NCI-H510A (cell line): ENCODE results near the gene GTPBP1.

ENCODE experiments used
- DNase-seq: peaks from one replicate; lab custom pipeline; 2025; lab: John Stamatoyannopoulos, UW

Gene GTPBP1

GRCh38 chr22:38705235-38706100, at the start of gene GTPBP1:
Gene GTPBP1 (plus strand): TSS chr22:38705944. CDS start chr22:38705956, 12 bp downstream.
- peak; percentile 99 for DNase-seq

GRCh38 chr22:38656256-38657044, 49.3 kb upstream of the GTPBP1 start, which contains the start of the genes CBY1 and FAM227A:
Gene CBY1 (plus strand): TSS chr22:38656638. CDS start chr22:38668055, 11,417 bp downstream.
Gene FAM227A (minus strand): TSS chr22:38656392. CDS start chr22:38650168, 6,224 bp downstream.
- DNase-seq = peak; percentile 79

GRCh38 chr22:38657045-38657909, 48.5 kb upstream of the GTPBP1 start:
- no peak for DNase-seq

DNA sequence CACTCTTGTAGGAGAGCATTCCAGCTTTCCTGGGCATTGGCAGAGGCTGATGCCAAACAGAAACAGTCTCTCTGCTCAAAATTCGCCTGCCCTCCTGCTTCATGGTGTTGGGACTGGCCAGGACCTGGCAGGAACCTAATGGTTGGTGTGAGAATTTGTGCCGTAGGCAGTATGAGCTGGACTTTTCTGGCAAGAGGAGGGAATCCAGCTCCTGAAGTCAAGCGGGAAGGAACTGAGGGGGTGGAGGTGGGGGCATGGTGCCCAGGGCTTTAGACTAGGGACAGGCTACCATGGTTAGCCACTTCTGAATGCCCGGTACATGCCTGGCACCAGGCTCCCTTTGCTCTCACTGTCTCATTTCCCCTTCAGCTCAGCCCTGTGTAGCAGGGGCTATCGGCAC, 30.9 kb upstream of the GTPBP1 start:
- DNase-seq = no peak

DNA sequence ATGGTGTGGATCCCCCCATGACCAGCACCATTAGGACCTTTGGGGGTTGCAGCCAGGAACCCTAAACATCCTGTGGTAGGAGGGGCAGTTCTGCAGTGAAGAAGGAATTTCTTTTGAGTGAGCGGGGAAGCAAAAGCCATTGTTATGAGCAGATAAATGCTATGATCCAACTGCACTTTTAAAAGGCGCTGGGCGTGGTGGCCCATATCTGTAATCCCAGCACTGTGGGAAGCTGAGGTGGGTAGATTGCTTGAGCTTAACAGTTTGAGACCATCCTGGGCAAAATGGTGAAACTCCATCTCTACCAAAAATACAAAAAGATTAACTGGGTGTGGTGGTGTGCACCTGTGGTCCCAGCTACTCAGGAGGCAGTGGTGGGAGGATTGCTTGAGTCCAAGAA, 29.9 kb upstream of the GTPBP1 start:
- DNase-seq = no peak

DNA sequence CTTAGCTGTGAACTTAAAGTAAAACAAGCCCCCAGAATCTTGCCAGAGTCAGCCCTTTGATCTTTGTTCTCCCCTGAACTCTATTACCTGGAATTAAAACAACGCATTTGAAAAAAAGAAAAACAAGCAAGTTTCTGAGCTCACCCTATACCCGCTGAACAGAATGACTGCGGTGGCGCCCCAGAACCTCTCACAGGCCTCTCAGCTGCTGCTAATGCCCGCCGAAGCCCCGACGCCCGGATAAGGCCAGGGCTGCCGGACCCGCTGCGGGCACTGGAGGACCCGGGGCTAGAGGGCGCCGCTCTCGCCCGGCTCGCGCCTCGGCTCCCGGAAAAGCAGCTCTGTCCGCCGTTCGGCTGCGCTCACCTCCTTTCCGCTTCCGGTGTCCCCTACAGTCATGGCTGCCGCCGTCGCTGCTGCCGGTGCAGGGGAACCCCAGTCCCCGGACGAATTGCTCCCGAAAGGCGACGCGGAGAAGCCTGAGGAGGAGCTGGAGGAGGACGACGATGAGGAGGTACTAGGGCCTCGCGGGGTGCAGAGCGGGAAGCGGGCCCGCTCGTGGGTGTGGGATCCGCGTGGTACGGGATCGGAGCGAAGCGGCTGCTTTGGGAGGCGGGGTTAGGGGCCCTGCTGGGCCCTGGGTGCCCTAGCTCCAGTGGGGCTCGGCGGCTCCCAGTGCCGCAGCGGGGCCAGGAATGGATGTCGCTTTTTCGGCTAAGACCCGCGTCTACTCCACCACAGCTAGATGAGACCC, 24.0 kb upstream of the GTPBP1 start, which contains the start of gene TOMM22:
TOMM22 (plus strand) TSS at position 376 of the 754 bp plus-strand sequence; CDS start at position 398, 22 bp downstream.
- DNase-seq = peak; percentile 70

DNA sequence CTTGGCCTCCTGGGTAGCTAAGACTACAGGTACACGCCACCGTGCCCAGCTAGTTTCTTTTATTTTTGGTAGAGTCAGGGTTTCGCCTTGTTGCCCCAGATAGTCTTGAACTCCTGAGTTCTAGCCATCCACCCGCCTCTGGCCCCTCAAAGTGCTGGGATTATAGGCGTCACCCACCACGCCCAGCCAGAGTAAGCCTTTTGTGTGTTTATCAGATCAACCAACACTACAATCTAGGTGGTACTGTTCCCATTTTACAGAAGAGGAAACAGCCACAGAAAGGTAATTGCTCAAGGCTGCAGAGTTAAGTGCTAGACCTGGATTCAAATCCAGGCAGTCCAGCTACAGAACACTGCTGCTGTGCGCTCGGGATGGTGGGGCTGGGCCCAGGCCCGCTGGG, 20.8 kb upstream of the GTPBP1 start:
- DNase-seq = no peak

DNA sequence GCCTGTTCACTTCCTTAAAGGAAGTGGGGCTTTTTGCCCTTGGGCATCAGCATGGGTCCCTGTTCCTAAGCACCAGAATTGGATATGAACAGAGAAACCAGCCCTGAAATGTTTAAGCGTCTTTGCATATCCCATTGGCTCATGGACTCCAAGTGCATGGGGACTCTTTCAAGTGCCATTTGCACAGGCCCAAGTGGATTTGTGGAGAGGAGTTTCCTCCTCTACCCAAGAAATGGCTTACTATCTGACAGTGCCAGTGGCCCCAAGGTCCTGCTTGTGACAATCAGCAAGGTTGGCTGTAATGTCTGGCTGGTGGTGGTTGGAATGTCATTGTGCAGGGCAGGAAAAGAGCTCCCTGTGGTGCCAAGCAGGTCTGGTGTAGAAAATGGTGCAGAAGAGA, 20.0 kb upstream of the GTPBP1 start:
- DNase-seq = no peak

DNA sequence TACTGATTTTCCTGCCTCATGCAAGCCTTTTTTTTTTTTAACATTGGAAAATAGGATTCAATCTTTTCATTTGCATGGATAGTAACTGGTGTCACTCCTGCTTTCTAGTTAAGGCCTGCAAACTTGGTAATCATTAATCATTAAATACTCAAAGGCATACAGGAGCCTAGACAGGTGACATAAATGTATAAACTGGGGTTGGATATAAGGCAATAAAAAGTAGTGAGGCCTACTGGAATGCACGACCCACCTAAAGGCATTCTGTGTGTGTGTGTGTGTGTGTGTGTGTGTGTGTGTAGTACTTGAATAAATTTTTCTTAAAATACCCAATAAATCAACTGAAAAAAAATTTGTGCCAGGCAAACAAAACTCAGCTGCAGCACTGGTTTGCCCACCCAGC, 16.1 kb upstream of the GTPBP1 start:
- no peak for DNase-seq

DNA sequence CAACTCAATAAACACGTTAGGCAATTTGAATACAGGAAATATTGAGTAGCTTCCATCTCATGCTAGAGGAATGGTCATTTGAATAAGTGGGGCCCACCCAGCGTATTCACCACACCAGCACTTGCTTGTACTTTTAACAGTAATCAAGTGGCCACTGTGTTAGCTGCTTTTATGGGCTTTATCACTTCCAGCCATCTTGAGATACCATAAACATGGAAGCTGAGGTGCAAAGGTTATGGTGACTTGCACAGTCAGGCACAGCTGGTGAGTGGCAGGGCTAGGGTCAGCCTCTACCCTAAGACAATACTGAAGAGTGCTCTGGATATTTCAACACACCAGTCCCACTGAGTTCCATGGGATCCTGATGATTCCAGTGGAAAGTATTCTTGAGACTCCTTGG, 11.7 kb upstream of the GTPBP1 start:
- no peak for DNase-seq

- DNase-seq = no peak
Observed at GRCh38 chr22:38694940-38695339, 10.8 kb upstream of the GTPBP1 start.

DNA sequence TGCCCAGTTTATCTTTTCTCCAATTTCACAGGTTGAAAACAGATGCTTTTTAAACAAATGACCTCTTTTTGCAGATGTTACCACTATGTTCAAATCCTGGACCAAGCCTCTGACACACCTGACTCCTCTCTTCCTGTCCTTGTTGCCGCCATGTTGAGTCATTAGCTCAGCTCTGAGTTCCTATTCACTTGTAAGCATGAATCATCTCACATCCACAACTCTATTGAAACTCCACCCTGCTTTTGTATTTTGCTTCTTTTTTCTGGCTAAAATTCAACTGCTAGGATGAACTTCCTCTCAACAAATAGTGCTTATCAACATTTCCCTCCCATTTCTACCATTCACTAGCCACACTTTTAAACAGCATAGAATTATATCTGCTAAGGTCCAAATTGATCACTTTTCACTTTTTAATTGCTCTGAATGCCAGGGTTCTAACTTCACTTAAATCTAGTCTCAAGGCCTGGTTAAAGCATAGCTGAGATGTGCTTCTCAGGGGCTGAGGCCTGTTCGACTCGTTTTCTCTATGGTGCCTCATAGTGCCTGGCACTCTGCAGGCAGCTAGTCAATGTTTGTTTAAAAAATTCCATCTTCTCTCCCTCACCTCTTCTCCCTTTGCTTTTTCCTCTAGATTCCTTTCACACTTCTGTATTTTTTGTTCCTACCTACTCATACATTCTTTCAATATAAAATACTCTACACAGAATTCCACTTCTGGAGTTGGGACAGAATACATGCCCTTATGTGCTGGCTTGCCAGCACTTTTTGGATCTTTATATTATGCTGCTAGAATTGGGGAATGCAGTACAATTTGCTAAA, 8.9 kb upstream of the GTPBP1 start:
- DNase-seq = no peak

DNA sequence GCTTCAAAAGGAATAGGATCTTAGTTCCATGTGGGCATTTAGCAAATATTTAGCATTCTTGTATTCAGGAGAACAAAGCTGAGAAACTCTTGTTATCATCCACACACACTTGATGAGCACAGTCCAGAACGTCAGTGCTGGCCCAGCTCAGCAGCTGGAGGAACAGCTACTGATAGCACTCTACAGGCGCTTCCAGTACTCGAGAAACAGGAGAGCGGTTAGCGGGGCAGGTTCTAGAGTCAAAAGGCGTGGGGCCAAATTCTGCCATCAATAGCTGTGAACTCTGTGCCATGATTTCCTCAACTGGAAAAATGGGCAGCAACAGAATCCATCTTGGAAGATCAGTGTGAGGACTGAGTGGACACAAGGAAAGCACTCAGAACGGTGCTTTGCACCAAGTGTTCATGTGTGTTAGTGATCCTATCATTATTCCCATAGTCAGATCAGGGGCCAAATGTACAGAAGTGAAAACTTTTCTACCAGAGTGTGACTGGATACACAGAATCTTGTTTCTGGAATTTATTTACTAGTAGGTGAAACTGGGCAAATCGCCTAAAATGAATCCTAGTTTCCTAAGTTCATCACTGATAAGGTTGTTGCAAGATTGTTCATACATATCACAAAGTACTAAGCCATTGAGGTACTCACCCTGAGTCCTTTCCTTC, 8.2 kb upstream of the GTPBP1 start:
- no peak for DNase-seq

DNA sequence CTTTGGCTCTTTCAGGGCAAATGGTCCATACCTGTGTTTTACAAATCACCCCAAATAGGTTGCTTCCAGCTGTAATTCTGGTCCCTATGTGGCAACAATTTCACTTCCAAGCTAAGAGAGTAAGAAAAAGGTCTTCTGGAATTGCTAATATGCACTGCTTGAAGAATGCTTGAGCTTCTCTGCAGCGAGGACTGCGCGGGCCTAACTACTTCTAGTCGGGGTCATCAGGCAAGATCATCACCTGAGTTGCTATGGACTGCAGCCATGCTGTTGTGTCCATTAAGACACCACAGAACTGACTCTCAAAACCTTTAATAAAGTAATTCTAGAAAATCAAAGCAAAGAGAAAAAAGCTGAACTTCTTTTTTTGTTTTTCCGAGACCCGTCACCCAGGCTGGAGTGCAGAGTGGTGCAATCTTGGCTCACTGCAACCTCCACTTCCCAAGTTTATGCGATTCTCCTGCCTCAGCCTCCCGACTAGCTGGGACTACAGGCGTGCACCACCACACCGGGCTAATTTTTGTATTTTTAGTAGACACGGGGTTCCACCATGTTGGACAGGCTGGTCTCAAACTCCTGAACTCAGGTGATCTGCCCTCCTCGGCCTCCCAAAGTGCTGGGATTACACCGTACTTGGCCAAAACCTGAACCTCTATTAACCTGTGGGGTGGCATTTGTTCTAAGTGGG, 7.2 kb upstream of the GTPBP1 start:
- no peak for DNase-seq

DNA sequence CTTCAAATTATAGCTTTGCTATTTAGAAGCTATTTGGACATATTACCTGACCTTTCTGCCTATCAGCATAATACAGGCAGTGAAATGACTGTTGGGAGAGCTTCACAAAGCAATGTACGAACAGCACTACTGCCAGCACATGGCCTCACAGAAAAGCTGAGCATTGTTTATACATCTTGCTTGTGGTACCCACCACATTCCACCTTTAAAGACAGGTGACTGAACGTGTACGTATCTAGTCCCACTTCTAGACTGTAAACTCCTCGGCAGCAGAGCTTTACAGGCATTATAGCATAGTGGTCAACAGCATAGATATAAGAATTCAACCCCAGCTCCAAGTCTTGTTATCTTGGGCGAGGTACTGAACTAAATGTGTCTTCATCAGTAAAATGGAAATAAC, 6.6 kb upstream of the GTPBP1 start:
- no peak for DNase-seq

GRCh38 chr22:38699784-38700183, 6.0 kb upstream of the GTPBP1 start:
- DNase-seq = no peak

GRCh38 chr22:38700270-38700788, 5.4 kb upstream of the GTPBP1 start:
- no peak for DNase-seq

- DNase-seq = peak; percentile 80
Observed at GRCh38 chr22:38700789-38701628, 4.7 kb upstream of the GTPBP1 start, which contains the start of gene JOSD1. Gene JOSD1 (minus strand): TSS chr22:38700943. CDS start chr22:38699987, 956 bp downstream.
